HG02870 (cell line): ENCODE measurements around the gene FCGR3A.
"Not testable (repeated sequence)": the region's sequence is repeated elsewhere in the genome, so short reads cannot be mapped to it uniquely, and the experiment has no call there.

Experiments
- ATAC-seq: cut with Tn5 transposase; IDR thresholded peaks from one replicate; pipeline ENCODE4 v1.9.1; 2021; ENCODE audit warnings: mild to moderate bottlenecking, moderate library complexity; ENCODE audit not compliant: unreplicated experiment

Gene FCGR3A

DNA sequence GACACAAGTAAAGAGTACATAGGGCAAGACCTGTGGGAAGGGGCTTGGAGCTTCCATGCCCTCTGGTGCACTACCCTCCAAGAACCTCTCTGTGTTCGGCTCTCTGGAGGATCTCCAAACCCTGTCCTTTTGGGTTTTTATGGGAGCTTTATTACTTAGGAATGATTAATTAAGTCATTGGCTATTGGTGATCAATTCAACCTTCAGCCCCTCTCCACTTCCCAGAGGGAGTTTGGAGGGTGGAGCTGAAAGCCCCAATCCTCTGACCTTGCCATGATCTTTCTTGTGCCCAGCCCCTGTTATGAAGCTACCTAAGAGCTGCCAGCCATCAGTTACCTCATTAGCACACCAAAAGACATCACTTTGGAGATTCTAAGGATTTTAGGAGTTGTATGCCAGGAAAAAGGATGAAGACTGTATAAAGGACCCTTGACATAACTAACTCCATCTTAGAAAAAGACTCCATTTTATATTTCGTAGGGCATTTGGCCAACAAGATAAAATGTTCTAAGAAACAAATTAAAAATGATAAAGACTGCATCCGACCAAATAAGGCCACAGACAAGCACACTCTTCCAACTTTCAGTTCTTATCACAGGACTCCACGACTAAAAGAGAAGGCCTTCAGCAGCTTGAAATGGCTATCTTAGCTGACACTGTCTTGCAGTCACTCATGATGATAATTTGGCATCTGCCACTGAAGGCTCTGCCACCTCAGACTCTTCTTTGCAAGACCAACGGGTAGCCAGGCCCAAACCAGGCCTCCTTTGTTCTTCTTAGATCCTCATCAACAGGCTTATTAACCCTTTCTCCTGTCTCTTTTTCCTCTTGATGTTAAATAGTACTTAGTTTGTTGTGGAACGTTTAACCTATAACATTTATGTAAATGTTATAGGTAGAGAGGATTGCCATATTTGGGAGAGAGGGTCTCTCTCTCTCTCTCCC, 8.2 kb upstream of the FCGR3A start:
- not testable (repeated sequence) for ATAC-seq

DNA sequence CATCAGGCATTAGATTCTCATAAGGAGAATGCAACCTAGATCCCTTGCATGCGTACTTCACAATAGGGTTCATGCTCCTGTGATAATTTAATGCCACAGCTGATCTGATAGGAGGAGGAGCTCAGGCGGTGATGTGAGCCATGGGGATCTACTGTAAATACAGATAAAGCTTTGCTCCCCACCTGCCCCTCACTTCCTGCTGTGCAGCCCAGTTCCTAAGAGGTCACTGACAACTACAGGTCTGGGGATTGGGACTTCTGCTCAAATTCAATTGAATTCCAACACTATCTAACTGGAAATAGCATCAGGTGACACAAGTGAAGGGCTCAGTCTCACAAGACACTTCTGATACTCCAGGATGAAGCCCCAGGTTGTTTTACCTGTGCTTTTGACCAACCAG, 7.4 kb upstream of the FCGR3A start:
- ATAC-seq: not testable (repeated sequence)

GRCh38 chr1:161556143-161556542, 6.5 kb upstream of the FCGR3A start:
- not testable (repeated sequence) for ATAC-seq

DNA sequence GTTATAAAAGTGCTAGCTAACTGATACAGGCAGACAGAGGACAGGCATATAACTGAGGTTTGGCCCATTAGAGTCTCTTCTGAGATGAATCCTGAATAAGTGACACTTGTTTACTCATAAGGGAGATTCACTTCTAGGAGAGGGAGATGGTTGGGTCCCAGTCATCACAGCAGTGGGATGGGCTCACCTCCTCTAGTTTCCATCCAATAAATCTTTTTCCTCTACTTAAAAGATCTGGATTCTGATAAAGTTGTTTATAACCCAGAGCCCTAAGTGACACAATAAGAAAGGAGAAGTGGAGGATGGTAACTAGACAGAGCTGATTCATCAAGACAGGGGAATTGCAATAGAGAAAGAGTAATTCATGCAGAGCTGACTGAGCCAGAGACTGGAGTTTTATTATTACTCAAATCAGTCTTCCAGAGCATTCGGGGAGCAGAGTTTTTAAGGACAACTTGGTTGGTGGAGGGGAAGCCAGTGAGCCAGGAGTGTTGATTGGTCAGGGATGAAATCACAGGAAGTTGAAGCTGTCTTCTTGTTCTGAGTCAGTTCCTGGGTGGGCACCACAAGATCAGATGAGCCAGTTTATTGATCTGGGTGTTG, 5.3 kb upstream of the FCGR3A start:
- not testable (repeated sequence) for ATAC-seq

GRCh38 chr1:161554340-161554739, 4.7 kb upstream of the FCGR3A start:
- ATAC-seq: not testable (repeated sequence)

GRCh38 chr1:161553631-161554030, 4.0 kb upstream of the FCGR3A start:
- ATAC-seq: not testable (repeated sequence)

- not testable (repeated sequence) for ATAC-seq
These were observed 1.3 kb upstream of the FCGR3A start for GRCh38 chr1:161550942-161551341.

DNA sequence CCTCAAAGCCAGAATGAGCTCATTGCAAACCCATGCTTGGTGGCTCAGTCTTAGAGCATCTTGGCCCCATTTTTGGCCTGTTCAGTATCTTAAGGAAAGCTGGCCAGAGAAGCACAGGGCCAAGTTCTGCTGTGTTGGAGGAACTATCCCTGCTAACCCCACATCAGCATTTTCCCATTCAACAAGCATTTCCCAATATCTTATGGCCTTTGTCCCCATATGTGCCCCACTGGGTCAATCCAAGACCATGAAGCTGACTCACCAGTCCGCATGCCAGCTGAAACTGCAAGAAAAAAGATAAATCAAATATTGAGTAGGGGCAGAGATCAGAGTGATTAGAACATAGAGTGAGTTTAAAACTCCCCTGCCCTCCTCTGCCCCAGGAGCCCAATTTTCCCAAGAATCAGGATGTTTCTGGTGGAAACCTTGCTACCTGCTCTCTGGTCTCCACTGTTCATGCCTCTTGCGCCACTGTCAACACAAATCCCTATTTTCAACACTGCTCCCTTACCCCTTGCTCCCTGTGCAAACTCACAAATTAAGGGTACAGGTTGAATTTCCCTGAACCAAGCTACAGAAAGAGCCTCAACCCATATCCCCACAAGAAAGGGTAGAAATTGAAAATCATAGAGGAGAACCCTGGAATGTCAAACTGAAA, 740 bp downstream of the FCGR3A start:
- not testable (repeated sequence) for ATAC-seq

DNA sequence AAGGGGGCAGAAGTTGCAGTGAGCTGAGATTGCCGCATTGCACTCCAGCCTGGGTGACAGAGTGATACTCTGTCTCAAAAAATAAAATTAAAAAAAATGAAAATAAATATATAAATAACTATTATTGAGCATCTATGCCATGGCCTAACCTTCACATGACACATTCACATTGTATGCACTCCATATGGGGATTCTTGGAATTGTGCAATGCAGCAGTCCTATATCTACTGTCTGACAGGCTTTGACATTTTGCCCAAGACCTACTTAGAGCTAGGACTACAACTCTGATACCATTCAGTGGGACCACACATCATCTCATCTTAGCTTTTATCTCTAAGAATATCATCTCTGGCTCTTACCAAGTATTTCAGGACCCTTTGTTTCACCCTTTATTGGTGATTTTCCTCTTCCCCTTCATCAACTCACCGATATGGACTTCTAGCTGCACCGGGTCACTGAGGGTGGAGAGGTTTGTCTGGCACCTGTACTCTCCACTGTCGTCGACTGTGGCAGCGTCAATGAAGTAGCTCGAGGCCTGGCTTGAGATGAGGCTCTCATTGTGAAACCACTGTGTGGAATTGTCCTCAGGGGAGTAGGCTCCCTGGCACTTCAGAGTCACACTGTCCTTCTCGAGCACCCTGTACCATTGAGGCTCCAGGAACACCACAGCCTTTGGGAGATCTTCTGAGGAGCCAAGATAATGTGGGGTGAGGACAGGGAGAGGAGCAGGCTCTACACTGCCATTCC, 1.4 kb downstream of the FCGR3A start:
- not testable (repeated sequence) for ATAC-seq

DNA sequence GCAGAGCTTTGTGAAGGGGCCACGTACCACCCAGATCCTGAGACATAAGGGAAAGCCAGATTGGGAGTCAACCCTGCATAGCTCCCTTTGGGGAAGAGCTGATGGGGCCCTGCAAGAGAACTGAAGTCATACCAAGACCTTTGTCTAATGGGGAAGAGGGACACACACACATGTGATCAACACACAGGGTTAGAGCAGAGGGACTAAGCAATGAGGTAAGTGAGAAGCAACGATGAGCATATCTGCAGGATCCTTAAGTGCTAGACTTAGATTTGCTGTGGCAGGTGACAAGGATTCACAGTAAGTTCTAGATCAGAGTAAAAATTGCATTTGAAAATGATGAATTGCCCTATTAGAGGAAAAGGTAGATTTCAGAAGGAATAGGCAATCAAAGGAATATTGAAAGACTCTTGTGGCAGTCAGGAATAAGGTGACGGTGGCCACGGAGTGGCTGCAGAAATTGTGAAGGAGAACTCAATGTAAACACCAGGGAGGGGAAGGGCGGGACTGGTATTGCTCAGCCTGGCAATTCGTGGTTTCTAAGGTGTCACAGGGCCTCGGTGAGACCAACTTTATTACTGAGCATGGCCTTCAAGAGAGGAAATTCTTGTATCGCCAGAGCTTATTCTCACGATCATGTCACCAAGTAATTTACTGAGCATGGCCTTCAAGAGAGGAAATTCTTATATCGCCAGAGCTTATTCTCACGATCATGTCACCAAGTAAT, 4.5 kb downstream of the FCGR3A start:
- not testable (repeated sequence) for ATAC-seq

DNA sequence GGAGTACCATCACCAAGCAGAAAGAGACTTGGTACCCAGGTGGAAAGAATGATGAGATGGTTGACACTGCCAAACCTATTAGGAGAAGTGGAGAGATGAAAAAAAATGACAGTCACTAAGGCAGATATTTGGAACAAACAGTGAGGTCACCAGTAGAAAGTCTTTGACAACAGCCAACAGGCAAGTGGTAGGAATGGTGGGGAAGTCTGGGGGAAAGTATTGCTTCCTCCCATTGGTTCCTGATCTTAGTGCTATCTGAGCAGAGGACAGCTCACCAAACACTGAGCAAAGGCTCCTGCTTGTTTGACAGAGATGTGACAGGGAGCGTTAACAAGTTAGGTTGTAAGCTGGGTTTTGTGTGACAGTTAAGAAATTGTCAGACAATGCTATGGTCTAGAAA, 6.5 kb downstream of the FCGR3A start:
- not testable (repeated sequence) for ATAC-seq

DNA sequence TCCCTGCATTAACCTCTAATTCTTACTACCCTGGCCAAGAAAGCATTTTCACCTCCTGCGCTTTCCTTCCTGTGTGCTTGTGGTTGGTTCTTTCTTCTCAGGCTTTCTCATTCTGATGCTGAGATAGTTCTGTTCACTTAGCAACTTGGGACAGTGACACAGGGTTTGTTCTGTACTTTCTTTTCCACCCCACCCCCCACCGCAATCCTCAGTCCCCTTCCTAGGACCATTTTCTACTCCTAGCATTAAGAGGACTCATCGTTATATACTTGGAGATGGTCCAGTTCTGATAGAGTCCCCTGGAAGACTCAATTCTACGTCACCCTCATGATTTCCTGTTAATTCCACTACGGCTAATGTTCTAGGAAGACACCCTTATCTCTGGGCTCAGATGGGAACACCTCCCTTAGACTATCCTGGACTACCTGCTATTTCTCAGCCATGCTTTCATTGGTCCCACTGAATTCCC, 7.5 kb downstream of the FCGR3A start:
- peak; percentile 80 for ATAC-seq

GRCh38 chr1:161540570-161540960, 9.1 kb downstream of the FCGR3A start:
- not testable (repeated sequence) for ATAC-seq

DNA sequence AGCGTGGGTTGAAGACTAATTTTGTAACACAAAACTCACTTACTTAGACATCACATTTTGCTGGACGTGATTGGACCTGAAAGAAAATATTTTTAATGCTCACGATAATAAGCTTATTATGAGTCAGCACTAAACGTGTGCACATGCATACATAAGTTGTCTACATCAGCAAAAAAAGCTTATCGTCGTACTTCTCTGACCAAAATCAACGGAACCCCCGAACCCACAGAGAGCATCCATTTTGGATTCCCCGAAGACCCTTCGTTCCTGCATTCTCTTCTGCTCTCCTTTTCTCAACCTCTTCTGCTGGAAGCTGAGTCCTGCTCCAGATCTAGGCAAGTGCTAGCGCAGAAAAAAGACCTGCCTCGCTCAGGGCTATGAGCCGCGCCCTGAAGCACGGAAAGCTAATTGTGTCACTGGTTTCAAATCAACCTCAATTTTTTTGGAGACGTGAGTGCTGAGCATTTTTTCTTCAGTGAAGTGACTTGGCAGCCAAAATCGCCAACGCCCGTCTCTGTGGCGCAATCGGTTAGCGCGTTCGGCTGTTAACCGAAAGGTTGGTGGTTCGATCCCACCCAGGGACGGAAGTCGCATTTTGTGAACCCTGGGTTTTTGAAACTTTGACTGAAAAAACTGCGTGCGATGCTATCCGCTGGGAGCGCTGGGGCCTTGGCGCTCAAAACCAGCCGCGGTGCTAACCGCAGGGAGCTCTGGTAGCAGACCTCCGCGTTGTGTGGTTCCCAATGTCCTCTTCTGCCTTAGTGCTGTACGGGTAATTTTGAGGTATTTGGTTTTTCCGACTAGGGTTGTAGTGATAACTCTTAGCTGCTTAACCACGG, 9.7 kb downstream of the FCGR3A start:
- ATAC-seq: peak; percentile 55

DNA sequence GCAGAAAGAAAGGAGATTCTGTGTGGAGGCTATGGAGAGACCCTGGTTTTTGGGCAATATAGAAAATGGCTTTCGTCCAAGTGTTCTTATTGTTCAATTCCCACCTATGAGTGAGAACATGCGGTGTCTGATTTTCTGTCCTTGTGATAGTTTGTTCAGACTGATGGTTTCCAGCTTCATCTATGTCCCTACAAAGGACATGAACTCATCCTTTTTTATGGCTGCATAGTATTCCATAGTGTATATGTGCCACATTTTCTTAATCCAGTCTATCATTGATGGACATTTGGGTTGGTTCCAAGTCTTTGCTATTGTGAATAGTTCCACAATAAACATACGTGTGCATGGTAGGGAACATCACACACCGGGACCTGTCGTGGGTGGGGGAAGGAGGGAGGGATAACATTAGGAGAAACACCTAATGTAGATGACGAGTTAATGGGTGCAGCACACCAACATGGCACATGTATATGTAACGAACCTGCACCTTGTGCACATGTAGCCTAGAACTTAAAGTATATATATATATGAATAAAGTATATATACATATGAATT, 10.6 kb downstream of the FCGR3A start:
- not testable (repeated sequence) for ATAC-seq

DNA sequence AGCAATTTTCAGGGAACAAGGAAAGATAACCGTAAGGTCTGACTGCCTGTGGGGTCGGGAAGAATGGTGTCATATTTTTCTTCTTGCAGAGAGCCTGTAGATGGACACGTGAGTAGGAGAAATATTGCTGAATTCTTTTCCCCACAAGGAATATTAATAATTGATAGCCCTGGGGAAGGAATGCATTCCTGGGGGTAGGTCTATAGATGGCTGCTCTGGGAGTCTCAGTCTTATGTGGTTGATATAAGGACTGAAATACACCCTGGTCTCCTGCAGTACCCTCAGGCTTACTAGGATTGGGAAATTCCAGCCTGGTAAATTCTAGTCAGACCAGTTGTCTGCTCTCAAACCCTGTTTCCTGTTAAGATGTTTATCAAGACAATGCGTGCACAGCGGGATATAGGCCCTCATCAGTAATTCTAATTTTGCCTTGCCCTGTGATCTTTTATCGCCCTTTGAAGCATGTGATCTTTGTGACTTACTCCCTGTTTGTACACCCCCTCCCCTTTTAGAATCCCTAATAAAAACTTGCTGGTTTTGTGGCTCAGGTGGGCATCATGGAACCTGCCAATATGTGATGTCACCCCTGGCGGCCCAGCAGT, 12.4 kb downstream of the FCGR3A start:
- ATAC-seq: not testable (repeated sequence)

DNA sequence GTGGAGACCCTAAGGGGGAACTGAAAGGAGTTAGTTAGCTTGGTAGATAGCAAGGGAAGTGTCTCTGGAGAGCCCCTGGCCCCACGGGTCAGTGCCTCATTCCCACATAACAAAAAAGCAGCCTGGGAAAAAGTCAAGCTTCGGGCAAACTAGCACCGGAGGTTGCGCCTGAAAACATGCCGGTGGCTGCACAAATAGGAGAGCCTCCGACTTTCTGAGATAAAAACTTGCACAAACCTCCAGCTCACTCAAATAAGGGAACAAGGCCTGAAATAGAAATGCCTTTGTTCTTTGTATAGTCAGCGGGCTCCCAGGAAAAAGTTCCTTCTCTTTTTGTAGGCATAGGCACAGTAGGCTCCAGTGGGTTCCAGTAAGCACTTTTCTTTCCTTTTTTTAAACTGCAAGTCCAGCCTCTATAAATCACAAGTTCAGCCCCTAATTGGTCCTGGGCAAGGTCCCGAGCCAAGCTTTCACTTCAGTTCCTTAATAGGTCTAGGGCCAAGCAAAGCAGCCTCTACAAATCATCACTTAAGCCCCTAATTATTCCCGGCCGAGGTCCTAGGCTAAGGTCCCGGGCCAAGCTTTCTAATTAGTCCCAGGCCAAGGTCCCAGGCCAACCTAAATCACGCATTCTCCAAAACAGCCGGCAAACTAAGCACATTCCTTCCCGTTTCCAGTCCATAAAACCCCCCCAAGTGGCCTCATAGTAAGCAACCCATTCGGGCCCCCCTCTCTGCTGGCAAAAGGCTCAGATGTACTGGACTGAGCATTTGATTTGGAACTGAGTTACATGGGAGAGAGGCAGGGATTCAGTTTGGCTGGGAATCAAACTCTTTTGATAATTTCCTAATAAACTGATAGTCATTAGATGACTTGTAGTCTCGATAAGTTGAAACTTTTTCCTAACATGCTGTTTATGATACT, 16.7 kb downstream of the FCGR3A start:
- ATAC-seq: not testable (repeated sequence)
